GM12873 (cell line): ENCODE measurements around the gene SARNP.

Experiments
- TF ChIP-seq, protein P1 (sequence below): IDR thresholded peaks from 2 replicates; pipeline ENCODE4 v1.5.1; 2012; ENCODE audit warnings: low read depth, mild to moderate bottlenecking, moderate library complexity, low read length, control low read depth; ENCODE audit not compliant: insufficient read depth; ENCODE audit errors: missing control alignments

Gene SARNP

DNA sequence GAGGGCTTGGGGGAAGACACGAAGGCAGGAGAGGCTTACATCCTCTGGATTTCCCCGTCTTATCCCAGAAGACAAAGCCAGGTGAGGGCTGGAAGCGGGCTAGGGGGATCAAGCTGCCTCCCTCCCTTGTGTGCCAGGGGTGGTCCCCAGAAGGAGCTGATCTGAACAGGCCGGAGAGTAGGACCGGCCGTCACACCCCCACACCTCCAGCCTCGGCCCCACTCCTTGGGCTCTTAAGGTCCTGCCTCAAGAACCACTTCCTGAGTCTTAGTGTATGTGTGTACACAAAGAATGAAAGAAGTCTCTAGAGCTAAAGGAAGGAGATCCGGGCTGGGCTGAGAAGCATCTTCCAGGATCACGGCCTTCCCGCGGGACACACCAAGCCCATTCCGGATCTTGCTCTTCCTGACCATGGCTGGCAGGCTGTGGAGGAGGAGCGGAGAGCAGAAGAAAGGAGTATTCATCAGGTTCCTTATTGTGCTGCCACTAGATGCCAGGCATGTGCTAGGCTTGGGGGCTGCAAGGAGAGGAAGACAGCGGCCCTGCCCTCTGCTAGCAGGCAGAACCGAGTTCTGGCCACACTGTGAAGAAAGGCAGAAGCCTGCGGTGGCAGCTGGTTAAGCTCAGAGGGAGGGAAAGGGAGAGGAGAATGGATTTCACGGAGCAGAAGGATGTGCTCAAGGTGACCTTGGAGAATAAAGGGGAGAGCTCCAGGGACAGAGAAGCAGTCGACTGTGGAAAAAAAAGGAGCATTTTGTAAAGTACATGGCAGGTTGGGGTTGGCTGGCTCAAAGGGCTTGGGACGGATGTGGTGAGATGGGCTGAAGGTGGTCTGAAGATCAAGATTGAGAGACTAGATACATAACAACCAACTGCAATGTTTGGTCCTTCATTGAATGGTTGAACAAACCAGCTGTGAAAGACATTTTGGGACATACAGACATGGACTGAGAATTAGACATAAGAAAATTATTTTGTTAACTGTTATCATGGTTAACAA, 87.4 kb downstream of the SARNP start:
- TF ChIP-seq, protein P1, sequence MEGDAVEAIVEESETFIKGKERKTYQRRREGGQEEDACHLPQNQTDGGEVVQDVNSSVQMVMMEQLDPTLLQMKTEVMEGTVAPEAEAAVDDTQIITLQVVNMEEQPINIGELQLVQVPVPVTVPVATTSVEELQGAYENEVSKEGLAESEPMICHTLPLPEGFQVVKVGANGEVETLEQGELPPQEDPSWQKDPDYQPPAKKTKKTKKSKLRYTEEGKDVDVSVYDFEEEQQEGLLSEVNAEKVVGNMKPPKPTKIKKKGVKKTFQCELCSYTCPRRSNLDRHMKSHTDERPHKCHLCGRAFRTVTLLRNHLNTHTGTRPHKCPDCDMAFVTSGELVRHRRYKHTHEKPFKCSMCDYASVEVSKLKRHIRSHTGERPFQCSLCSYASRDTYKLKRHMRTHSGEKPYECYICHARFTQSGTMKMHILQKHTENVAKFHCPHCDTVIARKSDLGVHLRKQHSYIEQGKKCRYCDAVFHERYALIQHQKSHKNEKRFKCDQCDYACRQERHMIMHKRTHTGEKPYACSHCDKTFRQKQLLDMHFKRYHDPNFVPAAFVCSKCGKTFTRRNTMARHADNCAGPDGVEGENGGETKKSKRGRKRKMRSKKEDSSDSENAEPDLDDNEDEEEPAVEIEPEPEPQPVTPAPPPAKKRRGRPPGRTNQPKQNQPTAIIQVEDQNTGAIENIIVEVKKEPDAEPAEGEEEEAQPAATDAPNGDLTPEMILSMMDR: peak; percentile 12

DNA sequence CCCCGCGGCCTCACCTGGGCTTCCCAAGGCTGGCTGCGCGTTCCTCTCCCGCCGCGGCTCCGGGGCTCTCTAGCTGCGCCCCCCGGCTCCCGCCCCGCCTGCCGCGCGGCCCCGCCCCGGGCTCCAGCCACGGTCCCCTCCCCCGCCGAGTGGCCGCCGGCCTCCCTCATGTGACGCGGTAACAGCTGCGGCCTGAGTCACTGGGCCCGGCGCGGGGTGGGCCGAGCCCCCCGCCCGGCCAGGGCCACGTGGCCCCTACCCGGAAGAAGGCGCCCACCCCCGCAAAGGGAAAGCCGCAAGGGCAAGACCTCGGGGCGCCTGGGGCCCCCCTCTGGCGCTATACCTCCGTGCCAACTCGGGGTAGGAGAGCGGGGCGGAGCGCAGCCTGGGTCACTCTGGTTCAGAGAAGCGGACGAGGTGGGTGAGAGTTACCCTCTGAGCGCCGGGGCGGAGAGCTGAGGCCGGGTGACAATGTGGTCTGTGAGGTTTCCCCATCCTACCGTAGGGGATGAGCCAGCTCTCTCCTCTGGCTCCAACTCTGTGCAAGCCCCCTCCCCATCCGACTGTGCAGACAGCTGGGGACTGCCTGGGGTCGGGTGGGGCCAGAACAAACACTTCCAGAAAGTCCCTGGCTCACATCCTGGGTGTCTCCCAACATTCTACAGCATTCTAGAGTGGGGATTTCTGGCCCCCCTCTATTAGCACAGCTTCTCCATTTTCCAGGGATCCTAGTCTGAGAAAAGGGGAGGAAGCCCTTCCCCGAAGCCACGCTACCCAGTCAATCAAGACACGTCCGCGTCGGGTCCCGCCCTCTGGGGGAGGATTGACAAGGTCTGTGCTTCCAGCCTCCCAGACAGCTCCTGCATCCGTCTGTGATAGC, 88.3 kb downstream of the SARNP start, which contains the start of gene CD63:
Gene CD63, minus strand, starts transcription at position 71 of the 880 bp plus-strand sequence. CDS start 668 bp downstream, outside the sequence.
- TF ChIP-seq, protein P1: peak; percentile 1

DNA sequence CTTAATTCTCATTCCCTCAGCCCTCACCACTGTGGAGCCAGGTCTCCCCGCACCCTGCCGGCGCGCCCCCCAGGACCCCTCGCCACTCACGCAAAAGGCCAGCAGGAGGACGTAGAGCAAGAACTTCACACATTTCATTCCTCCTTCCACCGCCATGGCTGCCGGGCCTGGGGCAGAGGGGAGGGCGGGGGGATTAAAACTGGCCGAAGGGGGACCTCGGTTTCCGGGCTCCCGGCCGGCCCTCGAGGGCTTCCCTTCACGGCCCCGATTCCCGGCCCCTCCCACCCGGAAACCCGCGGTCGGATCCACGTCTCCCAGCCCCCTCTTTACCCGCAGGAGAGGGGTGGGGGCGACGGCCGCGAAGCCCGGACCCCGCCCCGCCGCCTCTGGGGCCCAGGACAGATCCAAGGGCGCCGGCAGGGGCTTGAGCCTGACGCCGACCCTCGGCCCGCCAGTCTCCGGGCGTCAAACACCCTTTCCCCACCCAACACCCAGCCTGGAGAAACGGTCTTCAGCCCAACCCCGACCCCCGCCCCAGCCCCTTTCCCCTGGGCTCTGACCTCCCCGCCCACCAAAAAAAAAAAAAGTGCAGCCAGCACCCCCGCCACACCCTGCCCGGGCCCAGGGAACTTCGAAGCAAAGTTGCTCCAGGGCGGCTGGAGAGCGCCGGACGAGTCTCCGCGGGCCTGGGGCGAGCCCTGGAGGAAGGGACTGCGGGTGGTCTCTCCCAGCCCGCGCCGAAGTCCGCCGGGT, 89.2 kb downstream of the SARNP start:
- TF ChIP-seq, protein P1: peak; percentile 7

DNA sequence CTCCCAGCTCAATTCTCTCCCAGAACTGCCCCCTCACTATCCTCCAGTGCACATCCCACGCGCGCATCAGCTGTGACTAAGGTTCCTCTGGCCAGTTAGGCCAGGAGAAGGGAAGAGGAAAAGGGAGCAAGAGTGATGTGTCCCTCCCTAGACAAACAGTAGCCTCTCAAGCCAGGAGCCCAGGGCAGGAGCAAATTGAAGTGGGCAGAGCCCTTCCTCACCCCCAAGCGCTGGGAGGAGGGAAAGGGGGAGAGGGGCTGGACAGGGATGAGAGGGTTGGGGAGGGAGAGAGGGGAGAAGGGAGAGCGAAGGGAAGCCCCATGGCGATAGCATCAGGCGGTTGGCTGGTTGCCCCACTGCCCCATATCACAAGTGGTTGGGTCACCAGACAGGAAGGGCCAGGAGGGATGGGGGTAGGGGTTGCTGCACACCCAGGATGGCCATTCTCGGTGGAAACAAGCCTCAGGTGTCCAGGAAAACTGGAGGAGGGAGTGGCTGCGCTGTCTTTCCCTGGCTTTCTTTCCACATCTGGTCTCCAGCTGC, 89.8 kb downstream of the SARNP start:
- TF ChIP-seq, protein P1: no peak

DNA sequence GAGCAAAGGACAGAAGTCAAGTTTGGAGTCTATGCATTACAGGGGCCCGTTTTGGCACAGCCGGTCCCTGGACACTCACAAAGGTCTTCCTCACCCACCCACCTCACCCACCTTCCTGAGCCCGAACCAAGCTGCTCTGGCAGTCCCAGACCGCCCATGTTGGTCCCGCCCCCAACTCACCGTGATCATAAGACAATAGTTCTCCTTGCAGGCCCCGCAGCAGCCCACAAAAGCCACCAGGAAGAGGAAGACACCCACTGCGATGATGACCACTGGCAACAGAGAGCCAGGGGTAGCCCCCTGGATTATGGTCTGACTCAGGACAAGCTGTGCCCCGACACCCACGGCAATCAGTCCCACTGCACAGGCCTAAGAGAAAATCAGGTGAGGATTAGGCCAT, 90.6 kb downstream of the SARNP start:
- TF ChIP-seq, protein P1: no peak

DNA sequence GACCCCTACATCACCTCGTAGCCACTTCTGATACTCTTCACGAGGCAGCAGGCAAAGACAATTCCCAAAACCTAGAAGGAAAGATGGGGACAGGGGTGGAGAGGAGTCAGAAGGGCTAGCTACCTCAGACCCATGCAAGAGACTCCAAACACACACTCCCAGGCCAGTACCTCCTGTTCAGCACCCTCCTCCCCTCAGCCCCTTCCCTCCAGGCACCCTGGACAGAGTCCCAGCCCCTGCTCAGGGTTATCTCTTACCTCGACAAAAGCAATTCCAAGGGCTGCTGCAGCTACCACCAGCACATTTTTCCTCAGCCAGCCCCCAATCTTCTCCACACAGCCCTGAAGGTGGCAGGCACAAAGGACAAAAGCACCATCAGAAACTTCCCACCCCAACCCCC, 92.0 kb downstream of the SARNP start:
- TF ChIP-seq, protein P1: no peak
